ENCODE data around the gene DDX11.
"Not testable (repeated sequence)": the region's sequence is repeated elsewhere in the genome, so short reads cannot be mapped to it uniquely, and the experiment has no call there.

DDX11 gene

DNA sequence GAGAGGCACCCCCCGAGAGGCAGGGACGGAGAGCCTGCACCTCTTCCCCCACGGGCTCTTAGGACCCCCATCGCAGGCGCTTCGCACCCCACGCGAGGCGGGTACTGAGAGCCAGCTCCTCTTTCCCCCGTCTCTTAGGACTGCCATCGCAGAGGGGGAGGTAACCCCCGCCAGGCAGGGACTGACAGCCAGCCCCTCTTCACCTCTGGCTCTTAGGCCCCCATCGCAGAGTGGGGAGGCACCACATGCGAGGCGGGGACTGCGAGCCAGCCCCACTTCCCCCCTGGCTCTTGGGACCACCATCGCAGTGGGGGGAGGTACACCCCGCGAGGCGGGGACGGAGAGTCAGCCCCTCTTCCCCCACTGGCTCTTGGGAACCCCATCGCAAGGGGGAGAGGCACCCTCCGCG is 46.1 kb downstream of the DDX11 start:
- Histone ChIP-seq H3K36me3 (ENCODE audit: insufficient read depth, low read length) (no peaks in the 10 kb centered on the region), H3K27ac (ENCODE audit: low read depth, low read length, poor library complexity, severe bottlenecking) (no peak overlapping the region), H4K20me1 (ENCODE audit: insufficient read depth, low read length) (no peaks in the 10 kb centered on the region), H3K9me3 (ENCODE audit: low read length) (no peaks in the 10 kb centered on the region), H3K4me2 (ENCODE audit: low read length) (no peak overlapping the region), H2AFZ (ENCODE audit: low read length) (no peak overlapping the region), H3F3A (ENCODE audit: insufficient read depth, low read length) (no peaks in the 10 kb centered on the region), H3K27me3 (ENCODE audit: insufficient read depth, low read length) (no peaks in the 10 kb centered on the region), H3K9me2 (ENCODE audit: low read depth, low read length) (no peaks in the 10 kb centered on the region), H3K4me3 (ENCODE audit: low read depth, low read length, poor library complexity, severe bottlenecking) (no peak overlapping the region), H3K79me2 (ENCODE audit: insufficient read depth, low read length) (no peaks in the 10 kb centered on the region), H3K4me1 (ENCODE audit: insufficient read depth, low read length, severe bottlenecking) (peaks cover 10% of the 10 kb centered on the region), H3K9ac (ENCODE audit: low read length) (no peak overlapping the region)
- TF ChIP-seq, protein P1, sequence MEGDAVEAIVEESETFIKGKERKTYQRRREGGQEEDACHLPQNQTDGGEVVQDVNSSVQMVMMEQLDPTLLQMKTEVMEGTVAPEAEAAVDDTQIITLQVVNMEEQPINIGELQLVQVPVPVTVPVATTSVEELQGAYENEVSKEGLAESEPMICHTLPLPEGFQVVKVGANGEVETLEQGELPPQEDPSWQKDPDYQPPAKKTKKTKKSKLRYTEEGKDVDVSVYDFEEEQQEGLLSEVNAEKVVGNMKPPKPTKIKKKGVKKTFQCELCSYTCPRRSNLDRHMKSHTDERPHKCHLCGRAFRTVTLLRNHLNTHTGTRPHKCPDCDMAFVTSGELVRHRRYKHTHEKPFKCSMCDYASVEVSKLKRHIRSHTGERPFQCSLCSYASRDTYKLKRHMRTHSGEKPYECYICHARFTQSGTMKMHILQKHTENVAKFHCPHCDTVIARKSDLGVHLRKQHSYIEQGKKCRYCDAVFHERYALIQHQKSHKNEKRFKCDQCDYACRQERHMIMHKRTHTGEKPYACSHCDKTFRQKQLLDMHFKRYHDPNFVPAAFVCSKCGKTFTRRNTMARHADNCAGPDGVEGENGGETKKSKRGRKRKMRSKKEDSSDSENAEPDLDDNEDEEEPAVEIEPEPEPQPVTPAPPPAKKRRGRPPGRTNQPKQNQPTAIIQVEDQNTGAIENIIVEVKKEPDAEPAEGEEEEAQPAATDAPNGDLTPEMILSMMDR (IDR thresholded peaks at IDR 0.05; ENCODE audit: low read length), result no peak
- no peak for TF ChIP-seq EZH2 (IDR thresholded peaks at IDR 0.05; ENCODE audit: borderline replicate concordance, low read length)

DNA sequence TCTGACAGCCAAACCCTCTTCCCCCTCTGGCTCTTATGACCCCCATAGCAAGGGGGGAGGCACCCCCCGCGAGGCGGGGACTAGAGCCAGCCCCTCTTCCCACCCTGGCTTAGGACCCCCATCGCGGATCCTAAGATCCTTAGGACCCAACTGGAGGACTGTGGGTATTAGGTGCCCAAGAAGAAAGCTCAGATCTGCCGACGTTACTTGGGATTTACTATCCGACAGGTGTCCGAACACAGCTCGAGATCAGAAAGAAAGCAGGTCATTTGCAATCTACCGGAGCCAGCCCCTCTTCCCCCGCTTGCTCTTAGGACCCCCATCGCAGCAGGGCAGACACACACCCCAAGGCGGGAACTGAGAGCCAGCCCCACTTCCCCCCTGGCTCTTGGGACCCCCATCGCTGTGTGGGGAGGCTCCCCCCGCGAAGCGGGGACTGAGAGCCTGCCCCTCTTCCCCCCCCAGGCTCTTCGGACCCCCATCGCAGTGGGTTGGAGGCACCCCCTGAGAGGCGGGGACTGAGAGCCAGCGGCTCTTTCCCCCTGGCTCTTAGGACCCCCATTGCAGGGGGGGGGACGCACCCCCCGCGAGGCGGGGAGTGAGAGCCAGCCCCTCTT is 46.8 kb downstream of the DDX11 start:
- Histone ChIP-seq H3K4me1 (ENCODE audit: insufficient read depth, low read length, severe bottlenecking) (peaks cover 10% of the 10 kb centered on the region), H3K27ac (ENCODE audit: low read depth, low read length, poor library complexity, severe bottlenecking) (no peak overlapping the region), H2AFZ (ENCODE audit: low read length) (no peak overlapping the region), H3K9ac (ENCODE audit: low read length) (no peak overlapping the region), H3K79me2 (ENCODE audit: insufficient read depth, low read length) (no peaks in the 10 kb centered on the region), H3K4me2 (ENCODE audit: low read length) (no peak overlapping the region), H4K20me1 (ENCODE audit: insufficient read depth, low read length) (no peaks in the 10 kb centered on the region), H3F3A (ENCODE audit: insufficient read depth, low read length) (no peaks in the 10 kb centered on the region), H3K36me3 (ENCODE audit: insufficient read depth, low read length) (no peaks in the 10 kb centered on the region), H3K9me2 (ENCODE audit: low read depth, low read length) (no peaks in the 10 kb centered on the region), H3K9me3 (ENCODE audit: low read length) (no peaks in the 10 kb centered on the region), H3K4me3 (ENCODE audit: low read depth, low read length, poor library complexity, severe bottlenecking) (no peak overlapping the region), H3K27me3 (ENCODE audit: insufficient read depth, low read length) (no peaks in the 10 kb centered on the region)
- no peak for TF ChIP-seq EZH2 (IDR thresholded peaks at IDR 0.05; ENCODE audit: borderline replicate concordance, low read length)
- TF ChIP-seq, protein P1 (IDR thresholded peaks at IDR 0.05; ENCODE audit: low read length), result no peak

DNA sequence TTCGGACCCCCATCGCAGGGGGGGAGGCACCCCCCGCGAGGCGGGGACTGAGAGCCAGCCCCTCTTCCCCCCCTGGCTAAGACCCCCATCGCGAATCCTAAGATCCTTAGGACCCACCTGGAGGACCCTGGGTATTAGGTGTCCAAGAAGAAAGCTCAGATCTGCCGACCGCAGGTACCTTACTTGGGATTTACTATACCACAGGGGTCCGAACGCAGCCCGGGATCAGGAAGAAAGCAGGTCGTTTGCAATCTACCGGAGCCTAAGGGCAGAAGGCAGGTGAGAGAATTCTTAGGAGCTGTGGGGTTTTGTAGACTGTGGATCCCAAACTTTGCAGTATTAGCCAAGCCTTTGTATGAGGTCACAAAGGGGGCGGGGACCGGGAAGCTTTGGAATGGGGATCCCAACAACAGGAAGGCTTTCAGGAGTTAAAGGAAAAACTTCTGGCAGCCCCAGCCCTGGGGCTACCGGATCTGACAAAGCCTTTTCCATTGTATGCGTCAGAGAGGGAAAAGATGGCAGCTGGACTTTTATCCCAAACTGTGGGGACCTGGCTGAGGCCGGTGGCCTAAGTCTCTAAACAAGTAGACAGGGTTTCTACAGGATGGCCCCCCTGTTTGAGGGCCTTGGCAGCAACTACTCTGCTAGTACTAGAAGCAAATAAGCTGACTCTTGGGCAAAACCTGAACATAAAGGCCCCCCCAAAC is 47.5 kb downstream of the DDX11 start:
- not testable (repeated sequence) for H3K27ac ChIP-seq (ENCODE audit: low read depth, low read length, poor library complexity, severe bottlenecking); H3K27me3 ChIP-seq (ENCODE audit: insufficient read depth, low read length); H3K9me2 ChIP-seq (ENCODE audit: low read depth, low read length); H3K4me2 ChIP-seq (ENCODE audit: low read length); H3K4me1 ChIP-seq (ENCODE audit: insufficient read depth, low read length, severe bottlenecking); H3K9ac ChIP-seq (ENCODE audit: low read length); H3K9me3 ChIP-seq (ENCODE audit: low read length); H3K4me3 ChIP-seq (ENCODE audit: low read depth, low read length, poor library complexity, severe bottlenecking); H3K36me3 ChIP-seq (ENCODE audit: insufficient read depth, low read length); H2AFZ ChIP-seq (ENCODE audit: low read length); H4K20me1 ChIP-seq (ENCODE audit: insufficient read depth, low read length); H3F3A ChIP-seq (ENCODE audit: insufficient read depth, low read length); H3K79me2 ChIP-seq (ENCODE audit: insufficient read depth, low read length)

DNA sequence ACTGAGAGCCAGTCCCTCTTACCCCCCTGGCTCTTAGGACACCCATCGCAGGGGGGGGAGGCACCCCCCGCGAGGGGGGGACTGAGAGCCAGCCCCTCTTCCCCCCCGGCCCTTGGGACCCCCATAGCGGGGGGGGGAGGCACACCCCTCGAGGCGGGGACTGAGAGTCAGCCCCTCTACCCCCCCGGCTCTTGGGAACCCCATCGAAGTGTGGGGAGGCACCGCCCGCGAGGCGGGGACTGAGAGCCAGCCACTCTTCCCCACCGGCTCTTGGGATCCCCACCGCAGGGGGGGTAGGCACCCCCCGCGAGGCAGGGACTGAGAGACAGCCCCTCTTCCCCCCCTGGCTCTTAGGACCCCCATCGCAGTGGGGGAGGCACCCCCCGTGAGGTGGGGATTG is 48.8 kb downstream of the DDX11 start:
- Histone ChIP-seq H3K4me3 (ENCODE audit: low read depth, low read length, poor library complexity, severe bottlenecking) (no peak overlapping the region), H3K9me3 (ENCODE audit: low read length) (no peaks in the 10 kb centered on the region), H3K27me3 (ENCODE audit: insufficient read depth, low read length) (no peaks in the 10 kb centered on the region), H3K79me2 (ENCODE audit: insufficient read depth, low read length) (no peaks in the 10 kb centered on the region), H3K36me3 (ENCODE audit: insufficient read depth, low read length) (no peaks in the 10 kb centered on the region), H3K9ac (ENCODE audit: low read length) (no peak overlapping the region), H4K20me1 (ENCODE audit: insufficient read depth, low read length) (no peaks in the 10 kb centered on the region), H3K27ac (ENCODE audit: low read depth, low read length, poor library complexity, severe bottlenecking) (no peak overlapping the region), H3K4me1 (ENCODE audit: insufficient read depth, low read length, severe bottlenecking) (peaks cover 6% of the 10 kb centered on the region), H3K9me2 (ENCODE audit: low read depth, low read length) (no peaks in the 10 kb centered on the region), H3F3A (ENCODE audit: insufficient read depth, low read length) (no peaks in the 10 kb centered on the region), H3K4me2 (ENCODE audit: low read length) (no peak overlapping the region), H2AFZ (ENCODE audit: low read length) (no peak overlapping the region)
- no peak for TF ChIP-seq EZH2 (IDR thresholded peaks at IDR 0.05; ENCODE audit: borderline replicate concordance, low read length)
- TF ChIP-seq, protein P1 (IDR thresholded peaks at IDR 0.05; ENCODE audit: low read length), result no peak

DNA sequence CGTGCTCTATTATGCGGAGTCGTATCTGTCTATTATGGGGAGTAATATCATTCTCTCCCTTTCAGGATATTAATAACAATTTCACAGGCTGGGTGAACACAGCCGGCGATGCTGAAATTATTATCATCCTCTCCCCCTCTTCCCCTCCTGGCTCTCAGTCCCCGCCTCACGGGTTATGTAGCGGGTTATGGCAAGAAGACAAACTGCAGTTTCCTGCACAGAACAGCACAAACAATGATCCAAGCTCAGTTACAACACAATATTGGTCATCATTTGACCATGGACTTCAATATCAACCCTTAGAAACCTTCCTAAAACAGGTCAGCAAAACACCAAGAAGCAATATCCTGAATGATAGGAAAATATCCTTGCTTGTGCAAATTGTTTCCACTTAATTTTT is 50.5 kb downstream of the DDX11 start:
- not testable (repeated sequence) for H4K20me1 ChIP-seq (ENCODE audit: insufficient read depth, low read length); H3K36me3 ChIP-seq (ENCODE audit: insufficient read depth, low read length); H3K9ac ChIP-seq (ENCODE audit: low read length)

More for the DNA sequence above, 50.5 kb downstream of the DDX11 start:
- not testable (repeated sequence) for H3K27me3 ChIP-seq (ENCODE audit: insufficient read depth, low read length); H3K9me2 ChIP-seq (ENCODE audit: low read depth, low read length); H3K9me3 ChIP-seq (ENCODE audit: low read length); H2AFZ ChIP-seq (ENCODE audit: low read length); H3K27ac ChIP-seq (ENCODE audit: low read depth, low read length, poor library complexity, severe bottlenecking); H3K4me1 ChIP-seq (ENCODE audit: insufficient read depth, low read length, severe bottlenecking); H3K4me3 ChIP-seq (ENCODE audit: low read depth, low read length, poor library complexity, severe bottlenecking); H3K4me2 ChIP-seq (ENCODE audit: low read length); H3K79me2 ChIP-seq (ENCODE audit: insufficient read depth, low read length); H3F3A ChIP-seq (ENCODE audit: insufficient read depth, low read length)

All from OCI-LY1 (cell line).